OCI-LY1 (cell line): ENCODE measurements around the gene COL7A1.

ENCODE experiments used
- H2AFZ ChIP-seq: fragments of 200-600 bp; sonication (generic), shearing (Covaris generic); 2 replicates; pipeline ENCODE4 v1.6.0; 2014; ENCODE audit warnings: antibody characterized with exemption, mild to moderate bottlenecking, low read length
- H3F3A ChIP-seq: fragments of 200-600 bp; sonication (generic), shearing (Covaris generic); 2 replicates; pipeline ENCODE4 v1.6.0; 2014; ENCODE audit warnings: mild to moderate bottlenecking, antibody characterized with exemption, low read length, moderate library complexity; ENCODE audit not compliant: insufficient read depth
- H3K27ac ChIP-seq: fragments of 200-600 bp; sonication (generic); 2 replicates; pipeline ENCODE4 v1.5.1; 2014; ENCODE audit warnings: low read length, mixed run types, mild to moderate bottlenecking, low read depth; ENCODE audit not compliant: poor library complexity, severe bottlenecking
- H3K27me3 ChIP-seq: fragments of 200-600 bp; sonication (generic); 2 replicates; pipeline ENCODE4 v1.6.0; 2014; ENCODE audit warnings: antibody characterized with exemption, mild to moderate bottlenecking, low read length, moderate library complexity; ENCODE audit not compliant: insufficient read depth
- H3K36me3 ChIP-seq: fragments of 200-600 bp; sonication (generic); 2 replicates; pipeline ENCODE4 v1.6.1; 2014; ENCODE audit warnings: mild to moderate bottlenecking, antibody characterized with exemption, low read length, moderate library complexity, mixed read lengths; ENCODE audit not compliant: insufficient read depth
- H3K4me1 ChIP-seq: fragments of 200-600 bp; sonication (generic); 2 replicates; pipeline ENCODE4 v1.5.1; 2014; ENCODE audit warnings: mild to moderate bottlenecking, low read length, moderate library complexity; ENCODE audit not compliant: insufficient read depth, severe bottlenecking
- H3K4me2 ChIP-seq: fragments of 200-600 bp; sonication (generic), shearing (Covaris generic); 2 replicates; pipeline ENCODE4 v1.6.1; 2014; ENCODE audit warnings: low read length
- H3K4me3 ChIP-seq: fragments of 200-600 bp; sonication (generic); 2 replicates; pipeline ENCODE4 v1.5.1; 2014; ENCODE audit warnings: low read length, low read depth, mild to moderate bottlenecking, mixed read lengths; ENCODE audit not compliant: poor library complexity, severe bottlenecking
- H3K79me2 ChIP-seq: fragments of 200-600 bp; shearing (Covaris generic); 2 replicates; pipeline ENCODE4 v1.6.1; 2016; ENCODE audit warnings: mixed run types, low read length, mixed read lengths; ENCODE audit not compliant: insufficient read depth
- H3K9ac ChIP-seq: fragments of 200-600 bp; sonication (generic), shearing (Covaris generic); 2 replicates; pipeline ENCODE4 v1.6.1; 2014; ENCODE audit warnings: mild to moderate bottlenecking, low read length, mixed read lengths
- H3K9me2 ChIP-seq: fragments of 200-600 bp; sonication (generic), shearing (Covaris generic); 2 replicates; pipeline ENCODE4 v1.6.1; 2014; ENCODE audit warnings: low read depth, mild to moderate bottlenecking, low read length, mixed read lengths
- H3K9me3 ChIP-seq: fragments of 200-600 bp; shearing (Covaris generic); 2 replicates; pipeline ENCODE4 v1.6.1; 2014; ENCODE audit warnings: low read length, mixed read lengths
- H4K20me1 ChIP-seq: fragments of 200-600 bp; sonication (generic), shearing (Covaris generic); 2 replicates; pipeline ENCODE4 v1.6.0; 2016; ENCODE audit warnings: mild to moderate bottlenecking, low read length; ENCODE audit not compliant: insufficient read depth
- EZH2 ChIP-seq: fragments of 200-600 bp; sonication (generic), shearing (Covaris generic); IDR thresholded peaks from 2 replicates; pipeline ENCODE4 v1.8.0; 2017; ENCODE audit warnings: borderline replicate concordance, mixed run types, mild to moderate bottlenecking, antibody characterized with exemption, low read length, moderate library complexity, mixed read lengths
- TF ChIP-seq, protein P1 (sequence below): fragments of 200-600 bp; sonication (generic), shearing (Covaris generic); IDR thresholded peaks from 2 replicates; pipeline ENCODE4 v1.5.1; 2017; ENCODE audit warnings: mild to moderate bottlenecking, antibody characterized with exemption, low read length, moderate library complexity, mixed read lengths

Gene COL7A1

DNA sequence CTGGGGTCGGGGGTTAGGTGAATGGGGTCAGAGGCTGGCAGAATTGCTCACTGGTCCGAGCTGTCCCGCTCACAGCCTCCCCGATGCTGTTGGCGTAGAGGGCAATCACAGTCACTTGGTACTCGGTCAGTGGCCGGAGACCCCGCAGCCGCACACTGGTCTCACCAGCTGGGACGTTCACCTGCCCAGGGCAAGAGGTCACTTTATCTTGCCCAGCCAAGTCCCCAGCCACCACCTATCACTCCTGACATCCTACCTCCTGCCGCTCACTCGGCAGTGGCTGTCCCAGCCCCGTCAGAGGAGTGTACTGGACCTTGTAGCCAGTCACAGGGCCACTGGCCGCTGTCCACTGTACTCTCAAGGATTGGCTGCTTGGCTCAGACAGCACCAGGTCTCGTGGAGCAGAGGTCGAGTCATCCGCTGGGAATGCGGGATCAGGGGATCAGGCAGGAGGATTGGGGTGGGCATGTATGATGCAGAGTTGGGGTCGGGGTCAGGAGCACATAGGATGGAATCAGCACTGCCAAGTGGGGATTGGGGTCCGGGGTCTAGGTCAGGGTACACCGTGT is 2.5 kb downstream of the COL7A1 start:
- no peak overlapping the region for H2AFZ ChIP-seq
- H3K4me1 ChIP-seq: no peaks in the 10 kb centered on the region
- H3K27me3 ChIP-seq: peaks cover 22% of the 10 kb centered on the region
- no peaks in the 10 kb centered on the region for H4K20me1 ChIP-seq
- no peaks in the 10 kb centered on the region for H3K9me3 ChIP-seq
- H3K4me2 ChIP-seq: no peak overlapping the region
- no peak overlapping the region for H3K9ac ChIP-seq
- H3K79me2 ChIP-seq: no peaks in the 10 kb centered on the region
- no peak for TF ChIP-seq EZH2
- TF ChIP-seq, protein P1, sequence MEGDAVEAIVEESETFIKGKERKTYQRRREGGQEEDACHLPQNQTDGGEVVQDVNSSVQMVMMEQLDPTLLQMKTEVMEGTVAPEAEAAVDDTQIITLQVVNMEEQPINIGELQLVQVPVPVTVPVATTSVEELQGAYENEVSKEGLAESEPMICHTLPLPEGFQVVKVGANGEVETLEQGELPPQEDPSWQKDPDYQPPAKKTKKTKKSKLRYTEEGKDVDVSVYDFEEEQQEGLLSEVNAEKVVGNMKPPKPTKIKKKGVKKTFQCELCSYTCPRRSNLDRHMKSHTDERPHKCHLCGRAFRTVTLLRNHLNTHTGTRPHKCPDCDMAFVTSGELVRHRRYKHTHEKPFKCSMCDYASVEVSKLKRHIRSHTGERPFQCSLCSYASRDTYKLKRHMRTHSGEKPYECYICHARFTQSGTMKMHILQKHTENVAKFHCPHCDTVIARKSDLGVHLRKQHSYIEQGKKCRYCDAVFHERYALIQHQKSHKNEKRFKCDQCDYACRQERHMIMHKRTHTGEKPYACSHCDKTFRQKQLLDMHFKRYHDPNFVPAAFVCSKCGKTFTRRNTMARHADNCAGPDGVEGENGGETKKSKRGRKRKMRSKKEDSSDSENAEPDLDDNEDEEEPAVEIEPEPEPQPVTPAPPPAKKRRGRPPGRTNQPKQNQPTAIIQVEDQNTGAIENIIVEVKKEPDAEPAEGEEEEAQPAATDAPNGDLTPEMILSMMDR: no peak
- H3K27ac ChIP-seq: no peak overlapping the region
- no peak overlapping the region for H3K4me3 ChIP-seq
- H3K36me3 ChIP-seq: peaks cover 5% of the 10 kb centered on the region; the same call in 1 of the 2 replicates
- no peaks in the 10 kb centered on the region for H3K9me2 ChIP-seq
- no peaks in the 10 kb centered on the region for H3F3A ChIP-seq

DNA sequence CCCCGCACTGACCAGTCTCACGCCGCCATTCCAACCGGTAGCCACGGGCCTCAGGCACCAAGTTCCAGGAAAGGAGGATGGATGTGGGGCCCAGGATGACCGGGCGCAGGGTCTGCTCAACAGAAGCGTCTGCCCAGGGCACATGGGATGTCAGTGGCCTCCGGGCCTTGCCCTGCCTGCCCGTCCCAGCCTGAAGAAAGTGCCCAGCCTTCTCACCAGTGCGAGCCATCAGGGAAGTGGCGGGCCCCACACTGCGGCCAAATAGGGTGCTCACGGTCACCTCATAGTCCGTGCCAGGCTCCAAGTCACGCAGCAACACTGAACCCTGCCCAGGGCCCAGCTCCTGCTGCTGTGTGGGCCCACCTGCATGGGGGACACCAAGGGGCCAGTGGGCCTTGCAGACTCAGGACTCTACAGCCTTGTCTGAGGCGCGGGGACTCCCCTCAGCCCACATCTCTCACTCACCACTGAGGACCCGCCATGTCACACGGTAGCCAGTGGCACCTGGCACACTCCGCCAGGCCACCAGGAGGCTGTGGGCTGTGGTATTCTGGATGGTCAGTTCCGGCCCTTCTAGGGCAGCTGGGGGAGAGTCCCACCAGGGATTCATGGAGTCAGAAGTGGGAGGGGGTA is 3.1 kb downstream of the COL7A1 start:
- H3K27me3 ChIP-seq: peaks cover 22% of the 10 kb centered on the region
- no peak overlapping the region for H3K4me2 ChIP-seq
- H4K20me1 ChIP-seq: no peaks in the 10 kb centered on the region
- no peak overlapping the region for H2AFZ ChIP-seq
- TF ChIP-seq, protein P1: no peak
- no peak for TF ChIP-seq EZH2
- no peaks in the 10 kb centered on the region for H3K9me3 ChIP-seq
- H3K9ac ChIP-seq: no peak overlapping the region
- H3K79me2 ChIP-seq: no peaks in the 10 kb centered on the region
- H3F3A ChIP-seq: no peaks in the 10 kb centered on the region
- no peak overlapping the region for H3K4me3 ChIP-seq
- no peaks in the 10 kb centered on the region for H3K36me3 ChIP-seq
- H3K27ac ChIP-seq: no peak overlapping the region
- no peaks in the 10 kb centered on the region for H3K4me1 ChIP-seq
- H3K9me2 ChIP-seq: no peaks in the 10 kb centered on the region

DNA sequence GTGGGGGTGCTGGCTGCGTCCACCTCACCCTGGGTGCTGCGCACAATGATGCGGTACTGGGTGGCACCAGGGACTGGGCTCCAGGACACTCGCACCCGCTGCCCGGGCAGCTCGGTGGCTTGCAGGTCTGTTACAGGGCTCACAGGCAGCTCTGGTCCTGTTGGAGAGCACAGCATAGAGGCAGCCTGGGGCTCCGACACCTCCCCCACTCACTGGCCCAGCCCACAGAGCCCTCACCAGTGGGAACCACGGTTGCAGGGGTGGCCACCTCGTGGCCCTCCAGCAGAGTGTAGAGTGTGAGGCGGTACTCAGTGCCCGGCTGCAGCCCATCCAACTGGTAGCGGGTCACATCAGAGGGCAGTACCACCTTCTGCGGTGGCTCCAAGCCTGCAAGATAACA is 3.7 kb downstream of the COL7A1 start:
- Histone ChIP-seq H3K4me2 (no peak overlapping the region), H3K36me3 (no peaks in the 10 kb centered on the region), H2AFZ (no peak overlapping the region), H3K27ac (no peak overlapping the region), H3K9me3 (no peaks in the 10 kb centered on the region), H3K9ac (no peak overlapping the region), H3K4me1 (no peaks in the 10 kb centered on the region), H3K9me2 (no peaks in the 10 kb centered on the region), H3K4me3 (no peak overlapping the region), H3K27me3 (peaks cover 22% of the 10 kb centered on the region), H3F3A (no peaks in the 10 kb centered on the region), H4K20me1 (no peaks in the 10 kb centered on the region), H3K79me2 (no peaks in the 10 kb centered on the region)
- TF ChIP-seq EZH2: no peak
- TF ChIP-seq, protein P1: no peak
